Activated CD4-positive, alpha-beta T cell treated with anti-CD3 and anti-CD28 coated beads, Interleukin-2, amount 50 U/mL, for 16 hours (primary cell): ENCODE results near the gene RBCK1.
"Not testable (repeated sequence)": the region's sequence is repeated elsewhere in the genome, so short reads cannot be mapped to it uniquely, and the experiment has no call there.

Source experiments
- DNase-seq: peaks from one replicate; pipeline ENCODE4 v3.0.0-alpha.2; 2020

The RBCK1 gene

DNA sequence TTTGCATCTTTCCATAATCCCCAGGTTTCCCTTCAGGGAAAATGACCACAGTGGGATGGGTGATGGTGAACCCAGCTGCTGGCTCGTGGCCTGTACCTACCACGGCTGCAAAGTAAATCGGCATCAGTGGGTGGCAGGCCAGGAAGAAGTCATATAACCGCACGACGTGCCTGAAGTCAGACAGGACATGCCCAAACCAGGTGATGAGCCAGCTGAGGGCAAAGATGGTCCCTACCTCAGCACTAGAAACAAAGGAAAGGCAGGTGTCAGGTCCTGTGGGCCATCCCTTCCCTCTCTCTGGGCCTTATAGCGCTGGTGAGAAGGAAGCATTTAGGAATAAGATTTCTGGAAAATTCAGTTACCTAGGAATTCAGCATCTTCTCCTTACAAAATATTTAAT is 32.0 kb downstream of the RBCK1 start:
- no peak for DNase-seq

DNA sequence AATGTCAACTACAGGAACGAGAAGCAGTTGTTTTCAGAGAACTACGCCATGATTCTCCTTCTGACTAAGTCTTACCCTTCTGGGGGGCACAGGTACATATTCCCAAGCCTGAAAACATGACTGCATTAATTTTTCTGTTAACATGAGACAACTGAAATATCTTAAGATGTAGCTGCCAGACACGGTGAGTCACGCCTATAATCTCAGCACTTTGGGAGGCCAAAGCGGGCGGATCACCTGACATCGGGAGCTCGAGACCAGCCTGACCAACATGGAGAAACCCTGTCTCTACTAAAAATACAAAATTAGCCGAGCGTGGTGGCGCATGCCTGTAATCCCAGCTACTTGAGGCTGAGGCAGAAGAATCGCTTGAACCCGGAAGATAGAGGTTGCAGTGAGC is 32.5 kb downstream of the RBCK1 start:
- no peak for DNase-seq

DNA sequence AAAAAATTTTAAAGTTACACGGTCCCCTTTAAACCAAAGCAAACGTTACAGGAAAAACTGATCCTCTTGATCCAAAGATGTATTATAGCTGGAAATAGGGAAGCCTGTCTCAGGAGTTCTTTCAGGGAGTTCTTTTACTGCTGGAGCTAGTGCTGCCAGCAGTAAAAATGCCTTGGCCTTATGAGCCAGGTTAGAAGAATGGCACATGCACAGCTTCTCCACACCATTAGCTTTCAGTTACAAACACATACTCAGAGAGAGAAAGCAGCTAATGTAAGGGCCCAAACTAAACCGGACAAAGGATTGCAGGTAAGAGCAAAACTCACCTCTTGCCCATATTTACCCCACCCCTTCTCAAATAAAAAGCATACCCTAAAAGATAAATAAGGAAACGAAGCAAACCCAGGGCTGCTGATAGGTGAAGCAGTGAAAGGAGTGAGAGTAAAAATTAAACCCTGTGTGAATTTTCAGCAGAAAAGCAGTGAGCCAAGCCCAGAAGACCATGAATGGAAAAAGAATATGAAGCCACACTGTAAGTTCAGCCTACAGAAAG is 35.2 kb downstream of the RBCK1 start:
- DNase-seq = no peak

DNA sequence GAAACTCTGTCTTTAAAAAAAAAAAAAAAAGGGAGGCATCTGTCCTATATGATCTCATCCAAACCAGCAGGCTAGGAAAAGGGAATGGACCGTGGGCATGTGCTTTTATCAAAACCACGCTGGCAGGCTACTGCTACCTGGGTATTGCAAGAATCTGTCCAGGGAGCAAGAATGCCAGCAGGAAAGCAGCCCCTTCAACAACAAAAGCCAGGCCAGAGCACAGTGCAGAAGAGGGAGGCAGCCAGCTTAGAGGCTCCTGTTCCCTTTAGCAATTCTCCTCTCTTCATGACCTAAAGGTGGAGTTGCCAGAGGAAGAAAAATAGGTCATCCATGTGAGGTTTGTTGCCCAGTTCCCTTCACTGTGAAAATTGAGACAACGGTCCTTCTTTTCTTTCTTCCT is 36.0 kb downstream of the RBCK1 start:
- DNase-seq = no peak

DNA sequence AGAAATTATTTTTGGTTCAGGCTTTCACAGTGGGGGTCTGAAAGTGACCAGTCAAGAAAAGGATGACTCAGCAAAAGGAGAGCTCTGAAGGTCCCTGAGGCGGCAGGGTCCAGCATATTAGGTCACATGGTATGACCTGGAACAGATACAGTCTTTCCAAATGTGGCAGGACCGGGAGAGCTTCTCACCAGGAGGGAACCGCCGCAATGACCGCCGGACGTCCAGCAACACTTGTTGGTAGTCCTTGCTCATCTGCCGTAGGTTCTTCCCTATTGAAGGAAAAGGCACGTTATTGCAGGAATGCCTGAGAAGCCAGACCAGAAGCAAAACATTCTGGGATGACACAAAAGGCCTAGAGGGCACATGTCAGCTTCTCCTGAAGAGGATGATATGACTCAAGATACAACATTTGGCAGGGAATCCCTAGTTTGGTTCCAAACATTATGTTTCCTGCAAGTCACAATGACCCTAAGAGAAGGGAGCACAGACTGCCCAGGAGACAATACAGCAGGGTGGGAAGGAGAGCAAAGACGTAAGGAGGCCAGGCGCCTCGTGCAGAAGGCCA is 36.8 kb downstream of the RBCK1 start:
- DNase-seq = no peak

DNA sequence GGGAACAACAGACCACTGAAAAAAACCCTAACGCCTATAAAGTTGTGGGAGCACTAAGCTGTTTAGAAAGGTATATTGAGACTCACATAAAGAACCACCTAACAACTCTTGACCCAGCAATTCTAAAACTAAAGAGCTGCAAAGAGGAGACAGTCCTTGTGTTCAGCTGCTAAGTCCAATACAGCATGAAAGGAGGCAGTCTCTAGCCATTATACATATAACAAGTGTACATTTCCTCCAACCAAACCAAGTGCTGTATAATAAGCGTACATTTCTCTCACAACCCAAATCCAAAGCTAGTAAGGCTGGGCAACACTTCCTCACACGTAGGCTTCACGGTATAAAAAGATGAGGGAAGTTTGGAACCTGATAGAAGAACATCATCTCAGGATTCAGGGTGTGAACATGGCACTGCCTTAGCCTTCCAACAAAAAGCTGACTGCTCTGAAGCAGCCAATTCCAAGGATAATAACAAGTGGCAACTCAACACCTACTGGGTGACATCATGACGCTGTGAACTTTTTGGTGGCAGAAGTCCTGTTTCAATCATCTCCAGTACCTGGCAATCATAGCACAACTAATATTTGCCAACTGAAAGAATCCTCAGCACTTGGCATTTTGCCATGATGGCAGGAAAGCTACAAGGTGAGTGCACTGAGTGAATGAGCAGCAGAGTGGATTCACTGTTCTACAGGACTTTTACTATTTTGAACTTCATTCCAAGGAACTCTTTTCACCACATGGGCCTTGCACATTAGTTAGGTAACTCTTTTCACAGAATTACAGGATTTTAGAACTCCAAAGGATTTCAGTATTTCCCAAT is 37.6 kb downstream of the RBCK1 start:
- no peak for DNase-seq

DNA sequence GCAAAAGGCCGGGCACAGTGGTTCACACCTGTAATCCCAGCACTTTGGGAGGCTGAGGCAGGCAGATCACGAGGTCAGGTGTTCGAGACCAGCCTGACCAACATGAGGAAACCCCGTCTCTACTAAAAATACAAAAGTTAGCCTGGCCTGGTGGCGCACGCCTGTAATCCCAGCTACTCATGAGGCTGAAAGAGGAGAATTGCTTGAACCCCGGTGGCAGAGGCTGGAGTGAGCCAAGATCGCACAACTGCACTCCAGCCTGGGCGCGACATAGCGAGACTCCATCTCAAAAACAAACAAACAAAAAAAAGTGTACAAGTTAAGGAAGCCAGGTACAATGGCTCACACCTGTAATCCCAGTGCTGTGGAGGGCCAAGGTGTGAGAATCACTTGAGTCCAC is 43.9 kb downstream of the RBCK1 start:
- DNase-seq = not testable (repeated sequence)

DNA sequence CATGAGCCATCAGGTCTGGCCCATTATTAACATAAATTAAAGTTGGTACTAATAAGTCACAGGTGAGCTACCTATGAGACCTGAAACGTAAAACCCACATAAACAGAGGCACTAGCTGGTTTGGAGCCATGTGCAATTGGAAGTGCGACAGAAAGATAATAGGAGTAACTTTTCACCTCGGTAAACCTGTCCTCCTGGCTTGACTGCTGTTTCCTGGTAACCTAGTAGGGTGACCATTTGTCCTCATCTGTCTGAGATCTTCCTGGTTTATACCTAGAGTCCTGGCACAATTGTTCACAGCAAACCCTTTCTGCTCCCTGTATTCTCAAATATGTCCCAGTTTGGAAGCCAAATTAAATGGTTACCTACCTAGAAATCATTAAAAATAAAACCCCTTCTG is 46.9 kb downstream of the RBCK1 start:
- DNase-seq = no peak

DNA sequence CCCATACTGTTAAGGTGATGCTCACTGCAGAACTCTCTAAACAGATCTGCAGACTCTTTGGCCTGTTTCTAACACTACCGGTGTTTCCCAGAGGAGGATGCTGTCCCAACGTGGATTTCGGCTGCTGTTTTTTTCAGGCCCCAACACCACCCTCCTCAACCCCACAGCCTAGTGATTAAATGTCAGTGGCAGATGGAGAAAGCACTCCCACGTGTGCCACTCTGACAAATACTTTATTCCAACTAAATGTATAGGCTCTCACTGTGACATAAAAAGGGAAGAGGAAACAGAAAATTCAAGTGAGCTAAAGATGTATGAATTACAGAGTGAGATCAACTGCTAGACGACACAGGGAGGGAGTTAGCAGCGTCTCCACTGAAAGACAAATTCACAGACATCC is 50.7 kb downstream of the RBCK1 start:
- no peak for DNase-seq

DNA sequence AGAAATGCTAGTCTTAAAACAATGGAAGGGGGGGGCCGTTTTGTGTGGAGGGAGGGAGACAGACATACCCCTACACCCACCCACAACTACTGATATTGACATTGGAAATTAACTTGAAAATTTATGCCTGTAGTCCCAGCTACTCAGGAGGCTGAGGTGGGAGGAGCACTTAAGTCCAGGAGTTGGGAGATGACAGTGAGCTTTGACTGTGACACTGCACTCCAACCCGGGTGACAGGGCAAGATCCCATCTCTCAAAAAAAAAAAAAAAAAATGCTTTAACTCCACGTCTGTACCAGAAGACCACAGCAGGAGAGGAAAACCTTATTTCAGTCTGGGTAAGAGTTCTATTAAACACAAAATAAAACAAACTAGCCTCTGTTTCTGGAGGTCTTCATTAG is 52.1 kb downstream of the RBCK1 start:
- DNase-seq = no peak

DNA sequence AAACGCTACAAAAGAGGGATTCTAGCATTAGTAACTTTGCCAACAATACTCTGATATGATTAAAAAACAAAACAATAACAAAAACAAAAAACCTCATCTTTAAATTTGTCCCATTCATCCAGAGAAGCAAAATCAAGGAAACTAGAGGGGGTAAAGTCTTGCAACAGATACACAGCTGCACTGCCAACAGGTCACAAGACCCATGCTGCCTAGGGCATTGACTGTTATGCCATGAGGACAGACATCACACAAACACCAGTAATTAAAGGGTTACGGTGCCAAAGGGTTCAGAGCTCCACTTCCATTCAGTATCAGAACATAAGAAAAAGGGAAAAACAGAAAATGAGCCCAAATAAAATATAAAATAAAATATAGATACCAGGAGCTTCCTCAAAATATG is 52.6 kb downstream of the RBCK1 start:
- DNase-seq = peak; percentile 8

DNA sequence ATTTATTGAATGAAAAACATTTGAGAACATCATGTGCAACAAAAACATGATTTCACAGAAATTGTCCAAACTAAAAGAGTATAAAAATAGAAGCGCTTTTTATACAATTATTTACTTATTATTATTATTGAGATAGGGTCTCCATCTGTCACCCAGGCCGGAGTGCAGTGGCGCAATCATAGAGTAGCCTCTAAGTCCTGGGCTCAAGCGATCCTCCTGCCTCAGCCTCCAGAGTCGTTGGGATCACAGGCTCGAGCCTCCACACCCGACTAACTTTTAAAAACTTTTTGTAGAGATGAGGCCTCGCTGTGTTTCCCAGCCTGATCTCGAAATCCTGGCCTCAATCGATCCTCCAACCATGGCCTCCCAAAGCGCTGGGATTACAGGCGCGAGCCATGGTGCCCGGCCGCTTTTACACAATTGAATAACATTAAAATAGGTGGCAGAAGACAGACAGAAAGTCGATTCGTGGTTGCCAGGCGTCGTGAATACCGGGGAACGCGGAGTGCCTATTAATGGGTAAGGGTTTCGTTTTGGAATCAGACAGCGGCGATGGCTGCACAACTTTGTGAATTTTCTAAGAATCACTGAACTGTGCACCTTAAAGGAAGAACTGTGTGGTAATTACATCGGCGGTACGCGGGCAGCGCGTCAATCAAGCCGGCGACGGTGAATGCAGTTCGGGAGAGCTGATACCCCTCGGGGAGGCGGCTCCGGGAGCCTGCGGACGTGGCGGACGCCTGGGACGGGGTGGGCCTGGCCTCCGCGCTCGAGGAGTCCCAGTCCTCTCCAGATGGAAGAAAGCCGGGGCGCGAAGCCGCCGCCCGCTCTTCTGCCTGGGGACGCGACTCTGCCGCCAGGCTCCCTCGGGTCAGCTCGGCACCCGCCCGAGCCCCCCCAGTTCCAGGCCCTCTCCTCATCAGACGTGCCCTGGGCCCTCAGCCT is 53.4 kb downstream of the RBCK1 start:
- peak; percentile 48 for DNase-seq

DNA sequence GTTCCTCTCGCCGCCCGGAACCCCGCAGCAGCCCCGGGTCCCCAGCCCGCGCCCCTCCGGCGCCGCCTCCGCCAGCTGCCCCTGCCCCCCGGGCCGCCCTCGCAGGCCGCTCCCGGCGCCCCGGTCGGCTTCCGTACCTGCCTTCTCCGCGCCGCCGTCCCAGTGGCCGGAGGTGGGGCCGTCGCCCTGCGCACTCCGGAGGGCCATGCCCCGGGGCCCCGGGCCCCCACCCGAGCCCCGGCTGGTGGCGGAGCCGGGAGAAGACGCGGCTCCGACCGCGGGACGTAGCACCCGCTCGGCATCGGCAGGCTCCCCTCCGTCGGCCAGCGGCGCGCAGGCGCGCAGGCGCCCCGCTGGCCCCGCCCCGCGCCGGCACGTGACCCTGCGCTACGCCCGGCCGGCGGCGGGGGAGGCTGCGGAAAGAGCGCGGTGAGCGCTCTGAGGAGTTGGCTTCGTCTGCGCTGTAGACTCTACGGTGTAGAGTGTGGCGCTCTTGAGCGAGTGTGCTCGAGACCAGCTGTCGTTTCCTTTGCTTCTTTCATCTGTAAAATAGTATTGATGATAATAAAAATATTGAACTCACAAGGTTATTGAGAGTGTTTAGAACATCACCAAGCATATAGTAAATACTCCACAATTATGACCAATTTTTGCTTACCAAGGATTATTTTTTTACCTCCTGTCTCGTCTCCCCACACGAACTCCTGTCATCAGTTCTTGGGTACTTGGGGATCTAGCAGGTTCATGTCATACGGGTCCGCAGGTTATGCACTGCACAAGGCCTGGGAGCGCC is 54.3 kb downstream of the RBCK1 start, which contains the start of gene TBC1D20:
TBC1D20 (minus strand) TSS at position 335 of the 793 bp plus-strand sequence; CDS start at position 207, 128 bp downstream.
- DNase-seq = peak; percentile 89

DNA sequence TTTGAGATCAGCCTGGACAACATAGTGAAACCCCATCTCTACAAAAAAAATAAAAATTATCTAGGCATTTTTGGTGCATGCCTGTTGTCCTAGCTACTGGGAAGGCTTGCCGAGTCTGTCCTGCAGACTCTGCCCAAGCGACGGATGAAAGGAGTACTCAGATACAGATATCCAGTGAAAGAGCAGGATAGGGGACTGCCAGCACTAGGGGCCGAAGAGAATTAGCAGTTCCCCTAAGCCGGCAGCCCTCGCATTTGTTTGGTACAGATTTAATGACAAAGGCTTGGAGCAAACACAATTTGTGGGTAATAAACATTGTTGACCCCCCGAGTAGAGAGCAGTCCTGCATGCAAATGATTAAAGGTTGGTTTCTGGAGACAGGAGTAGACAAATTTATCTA is 59.7 kb downstream of the RBCK1 start:
- DNase-seq = no peak

DNA sequence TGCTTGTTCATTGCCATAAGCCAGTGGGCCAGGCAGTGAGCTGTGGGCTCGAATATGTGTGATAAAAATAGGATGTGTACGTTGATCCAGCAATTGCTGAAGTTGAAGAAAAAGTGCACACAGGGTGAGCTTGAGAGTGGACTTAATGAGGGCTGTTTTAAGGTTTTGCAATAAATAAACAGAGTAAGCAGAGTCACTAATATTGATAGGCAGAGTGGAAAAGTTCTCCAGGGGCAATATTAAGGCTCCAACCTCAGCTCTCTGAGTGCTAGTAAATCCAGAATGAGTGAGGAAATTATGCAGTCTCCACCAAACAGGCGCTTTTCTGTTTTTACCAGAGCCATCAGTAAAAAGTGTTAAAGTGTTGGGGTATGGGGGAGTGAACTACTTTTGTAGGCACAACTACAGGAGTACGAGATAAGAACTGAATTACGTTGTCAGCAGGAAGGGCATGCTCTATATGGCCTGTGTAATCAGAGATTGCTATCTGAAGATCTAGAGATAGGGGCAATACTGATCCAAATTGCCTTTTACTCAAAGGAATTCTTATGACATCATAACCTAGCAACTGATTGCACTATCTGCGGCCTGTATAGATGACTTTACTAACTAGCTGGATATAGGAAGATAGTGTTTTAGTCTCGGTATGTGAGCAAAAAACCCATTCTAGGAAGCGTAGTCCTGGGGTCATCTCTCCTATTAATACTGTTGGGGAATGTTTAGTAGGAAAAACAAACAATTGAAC is 61.8 kb downstream of the RBCK1 start:
- DNase-seq = no peak

DNA sequence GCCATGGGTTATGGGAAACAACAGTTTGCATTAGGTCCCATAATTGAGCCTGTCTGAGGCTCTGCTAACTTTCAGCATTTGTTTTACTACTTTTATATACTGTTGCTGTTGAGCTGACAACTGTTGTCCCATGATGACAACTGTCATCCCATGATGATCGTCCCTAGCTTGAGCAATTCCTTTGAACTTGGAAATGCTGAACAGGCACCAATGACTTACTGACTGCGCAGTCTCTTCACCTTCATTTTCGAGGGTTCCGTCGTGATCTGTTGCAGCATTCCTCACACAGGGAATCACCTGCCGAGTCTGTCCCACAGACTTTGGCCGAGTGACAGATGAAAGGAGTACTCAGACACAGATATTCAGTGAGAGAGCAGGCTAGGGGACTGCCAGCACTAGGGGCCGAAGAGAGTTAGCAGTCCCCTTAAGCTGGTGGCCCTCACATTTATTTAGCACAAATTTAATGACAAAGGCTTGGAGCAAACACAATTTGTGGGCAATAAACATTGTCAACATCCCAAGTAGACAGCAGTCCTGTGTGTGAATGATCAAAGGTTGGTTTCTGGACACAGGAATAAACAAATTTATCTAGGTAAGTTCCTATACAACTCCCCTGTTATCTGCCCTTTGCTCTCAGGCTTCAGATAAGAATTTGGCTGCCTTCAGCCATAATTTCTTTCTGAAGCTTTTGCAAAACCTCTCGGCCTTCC is 64.2 kb downstream of the RBCK1 start:
- no peak for DNase-seq

DNA sequence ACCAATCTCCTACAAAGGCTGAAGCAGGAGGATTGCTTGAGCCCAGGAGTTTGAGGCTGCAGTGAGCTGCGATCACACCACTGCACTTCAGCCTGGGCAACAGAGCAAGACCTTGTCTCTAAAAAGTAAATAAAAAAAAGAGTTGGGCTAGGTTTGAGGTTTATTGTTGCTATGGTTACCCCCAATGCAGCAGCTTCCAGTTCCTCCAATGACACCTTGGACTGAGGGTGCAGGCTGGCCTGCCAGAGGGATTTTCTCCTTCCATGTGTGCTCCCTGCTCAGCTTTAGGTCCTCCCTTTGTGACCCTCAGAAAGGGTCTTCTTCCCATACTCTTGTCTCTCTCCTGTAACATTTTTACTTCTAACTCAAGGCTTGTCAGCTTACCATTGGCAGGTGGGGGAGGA is 64.8 kb downstream of the RBCK1 start:
- no peak for DNase-seq

DNA sequence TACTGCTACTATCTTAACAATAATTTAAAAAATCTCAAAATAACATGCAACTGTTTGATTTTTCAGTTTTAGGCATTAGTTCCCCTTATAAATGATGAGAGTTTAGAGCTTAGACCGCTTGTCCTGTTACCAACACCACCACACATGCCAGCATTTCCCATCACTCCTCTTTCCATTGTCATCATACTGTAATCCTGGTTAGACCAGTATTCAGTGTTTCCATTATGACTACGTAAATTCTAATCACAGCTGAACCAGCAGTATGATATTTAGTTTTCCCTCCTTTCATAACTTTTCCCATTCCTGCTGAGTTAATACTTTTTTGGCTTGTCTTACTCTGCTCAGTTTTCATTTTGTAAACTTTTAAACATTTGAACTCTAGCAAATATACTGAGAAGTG is 66.5 kb downstream of the RBCK1 start:
- no peak for DNase-seq

DNA sequence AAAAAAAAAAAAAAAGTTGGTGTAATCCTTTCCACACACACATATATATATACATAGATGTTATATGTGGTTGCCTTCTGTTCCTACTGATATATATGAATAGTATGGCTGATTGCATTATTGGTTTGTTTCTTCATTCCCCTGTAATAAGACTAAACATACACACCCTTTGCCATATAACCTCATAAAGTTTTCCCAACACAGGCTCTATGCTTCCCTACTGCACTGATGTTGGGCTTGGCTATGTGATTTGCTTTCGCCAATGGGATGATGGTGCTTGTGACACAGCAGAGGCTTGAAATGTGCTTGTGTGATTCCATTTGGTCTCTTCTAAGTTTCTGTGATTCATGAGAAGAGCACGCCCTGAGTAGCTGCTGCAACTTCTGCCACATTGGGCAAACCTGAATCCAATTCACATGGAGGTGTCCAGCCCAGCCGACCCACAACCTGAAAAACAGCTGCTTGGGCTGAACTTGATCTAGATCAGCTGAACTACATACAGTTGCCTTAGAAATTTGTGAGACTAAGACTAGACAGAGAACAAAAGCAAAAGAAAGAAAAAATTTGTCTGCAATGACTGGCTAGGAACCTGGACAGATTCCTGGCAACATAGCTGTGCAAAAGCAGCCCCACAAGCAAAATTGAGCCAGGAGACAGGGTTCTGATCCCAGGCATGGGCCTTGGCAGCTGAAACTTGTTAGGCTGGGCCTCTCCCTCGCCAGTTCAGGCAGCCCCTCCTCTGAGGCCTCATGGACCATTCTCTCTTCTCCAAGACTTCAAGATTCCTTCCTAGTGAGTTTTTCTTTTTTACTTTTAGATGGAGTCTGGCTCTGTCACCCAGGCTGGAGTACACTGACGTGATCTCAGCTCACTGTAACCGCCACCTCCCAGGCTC is 67.6 kb downstream of the RBCK1 start:
- no peak for DNase-seq
